MM.1S (cell line): ENCODE results near the gene RFTN1.

ENCODE experiments used
- DNase-seq: peaks from one replicate; pipeline ENCODE4 v3.0.0-alpha.2; 2015
- H2AFZ ChIP-seq: fragments of 300-600 bp; sonication (generic); 2 replicates; pipeline ENCODE4 v1.6.0; 2016; ENCODE audit warnings: antibody characterized with exemption, low read length
- H3F3A ChIP-seq: fragments of 300-600 bp; sonication (generic); 2 replicates; pipeline ENCODE4 v1.6.1; 2016; ENCODE audit warnings: mild to moderate bottlenecking, antibody characterized with exemption, low read length, moderate library complexity, mixed read lengths; ENCODE audit not compliant: insufficient read depth
- H3K27ac ChIP-seq: fragments of 300-600 bp; sonication (generic); 2 replicates; pipeline ENCODE4 v1.5.1; 2016; ENCODE audit warnings: mild to moderate bottlenecking, low read length
- H3K27me3 ChIP-seq: fragments of 300-600 bp; sonication (generic); replicated peaks from 2 replicates; pipeline ENCODE4 v1.6.0; 2016; ENCODE audit warnings: low read length; ENCODE audit not compliant: insufficient read depth
- H3K36me3 ChIP-seq: fragments of 300-600 bp; sonication (generic); replicated peaks from 2 replicates; pipeline ENCODE4 v1.6.1; 2016; ENCODE audit warnings: mild to moderate bottlenecking, low read length, mixed read lengths; ENCODE audit not compliant: insufficient read depth
- H3K4me1 ChIP-seq: fragments of 300-600 bp; sonication (generic); 2 replicates; pipeline ENCODE4 v1.6.1; 2016; ENCODE audit warnings: low read length, mixed read lengths
- H3K4me2 ChIP-seq: fragments of 300-600 bp; sonication (generic); 2 replicates; pipeline ENCODE4 v1.6.0; 2016; ENCODE audit warnings: low read depth, low read length
- H3K4me3 ChIP-seq: fragments of 300-600 bp; sonication (generic); 2 replicates; pipeline ENCODE4 v1.5.1; 2016; ENCODE audit warnings: low read length, mixed read lengths
- H3K79me2 ChIP-seq: fragments of 300-600 bp; sonication (generic); 2 replicates; pipeline ENCODE4 v1.6.1; 2016; ENCODE audit warnings: mixed run types, low read length, mixed read lengths
- H3K9ac ChIP-seq: fragments of 300-600 bp; sonication (generic); 2 replicates; pipeline ENCODE4 v1.6.1; 2016; ENCODE audit warnings: low read length, mixed read lengths
- H3K9me2 ChIP-seq: fragments of 300-600 bp; sonication (generic); replicated peaks from 2 replicates; pipeline ENCODE4 v1.6.1; 2016; ENCODE audit warnings: mild to moderate bottlenecking, low read length, mixed read lengths; ENCODE audit not compliant: insufficient read depth
- H3K9me3 ChIP-seq: fragments of 300-600 bp; sonication (generic); replicated peaks from 2 replicates; pipeline ENCODE4 v1.6.1; 2016; ENCODE audit warnings: mild to moderate bottlenecking, low read length, mixed read lengths; ENCODE audit not compliant: insufficient read depth
- H4K20me1 ChIP-seq: fragments of 300-600 bp; sonication (generic); 2 replicates; pipeline ENCODE4 v1.6.1; 2016; ENCODE audit warnings: mild to moderate bottlenecking, low read length, moderate library complexity, mixed read lengths; ENCODE audit not compliant: insufficient read depth
- EZH2 ChIP-seq: fragments of 300-600 bp; sonication (generic); optimal IDR thresholded peaks from 2 replicates; pipeline ENCODE3; 2017; ENCODE audit warnings: low read depth, mild to moderate bottlenecking, antibody characterized with exemption, low read length, mixed read lengths
- EZH2phosphoT487 ChIP-seq: fragments of 300-600 bp; sonication (generic); IDR thresholded peaks from 2 replicates; pipeline ENCODE4 v1.6.1; 2018; ENCODE audit warnings: antibody characterized with exemption, low read length
- TF ChIP-seq, protein P1 (sequence below): fragments of 300-600 bp; sonication (generic); IDR thresholded peaks from 2 replicates; pipeline ENCODE4 v1.5.1; 2016; ENCODE audit warnings: antibody characterized with exemption, low read length, mixed read lengths

Gene RFTN1

DNA sequence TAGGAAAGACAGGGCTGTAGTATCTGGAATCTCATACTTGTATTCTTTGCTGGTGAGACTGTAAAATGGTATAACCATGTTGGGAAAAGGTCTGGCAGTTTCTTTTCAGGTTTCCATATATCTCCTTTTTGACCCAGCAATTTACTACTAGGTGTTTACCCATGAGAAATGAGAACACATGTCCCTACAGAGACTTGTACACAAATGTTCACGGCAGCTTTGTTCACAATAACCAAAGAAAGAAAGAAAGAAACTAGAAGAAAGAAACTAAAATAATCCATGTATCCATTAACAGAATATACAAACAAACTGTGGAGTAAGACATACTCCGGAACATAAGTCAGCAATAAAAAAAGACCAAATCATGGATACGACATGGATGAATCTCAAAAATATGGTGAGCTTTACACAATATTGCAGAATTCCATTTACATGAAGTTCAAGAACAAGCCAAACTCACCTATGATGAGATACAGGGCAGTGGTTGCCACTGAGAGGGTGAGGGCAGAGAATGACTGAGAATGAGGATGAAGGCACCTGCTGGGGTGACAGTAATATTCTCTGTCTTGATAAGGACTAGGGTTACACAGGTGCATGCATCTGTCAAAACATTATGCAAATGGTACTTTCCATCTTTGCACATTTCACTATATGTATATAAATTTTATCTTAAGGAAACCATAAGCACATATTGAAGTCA, 2.7 kb downstream of the RFTN1 start:
- H3K27ac ChIP-seq = no peak overlapping the region
- no peaks in the 10 kb centered on the region for H3F3A ChIP-seq
- no peak overlapping the region for H3K4me3 ChIP-seq
- H2AFZ ChIP-seq = no peak overlapping the region
- TF ChIP-seq, protein P1, sequence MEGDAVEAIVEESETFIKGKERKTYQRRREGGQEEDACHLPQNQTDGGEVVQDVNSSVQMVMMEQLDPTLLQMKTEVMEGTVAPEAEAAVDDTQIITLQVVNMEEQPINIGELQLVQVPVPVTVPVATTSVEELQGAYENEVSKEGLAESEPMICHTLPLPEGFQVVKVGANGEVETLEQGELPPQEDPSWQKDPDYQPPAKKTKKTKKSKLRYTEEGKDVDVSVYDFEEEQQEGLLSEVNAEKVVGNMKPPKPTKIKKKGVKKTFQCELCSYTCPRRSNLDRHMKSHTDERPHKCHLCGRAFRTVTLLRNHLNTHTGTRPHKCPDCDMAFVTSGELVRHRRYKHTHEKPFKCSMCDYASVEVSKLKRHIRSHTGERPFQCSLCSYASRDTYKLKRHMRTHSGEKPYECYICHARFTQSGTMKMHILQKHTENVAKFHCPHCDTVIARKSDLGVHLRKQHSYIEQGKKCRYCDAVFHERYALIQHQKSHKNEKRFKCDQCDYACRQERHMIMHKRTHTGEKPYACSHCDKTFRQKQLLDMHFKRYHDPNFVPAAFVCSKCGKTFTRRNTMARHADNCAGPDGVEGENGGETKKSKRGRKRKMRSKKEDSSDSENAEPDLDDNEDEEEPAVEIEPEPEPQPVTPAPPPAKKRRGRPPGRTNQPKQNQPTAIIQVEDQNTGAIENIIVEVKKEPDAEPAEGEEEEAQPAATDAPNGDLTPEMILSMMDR = no peak
- TF ChIP-seq EZH2phosphoT487 (no peak), EZH2 (no peak)
- H3K79me2 ChIP-seq = no peaks in the 10 kb centered on the region
- H3K4me2 ChIP-seq = no peak overlapping the region
- H3K9me3 ChIP-seq = no peaks in the 10 kb centered on the region
- H3K27me3 ChIP-seq = peaks cover 5% of the 10 kb centered on the region; the same call in 1 of the 2 replicates
- H3K9me2 ChIP-seq = no peaks in the 10 kb centered on the region
- H3K36me3 ChIP-seq = no peaks in the 10 kb centered on the region
- no peak overlapping the region for H3K9ac ChIP-seq
- H3K4me1 ChIP-seq = no peaks in the 10 kb centered on the region
- no peaks in the 10 kb centered on the region for H4K20me1 ChIP-seq
- DNase-seq = no peak

DNA sequence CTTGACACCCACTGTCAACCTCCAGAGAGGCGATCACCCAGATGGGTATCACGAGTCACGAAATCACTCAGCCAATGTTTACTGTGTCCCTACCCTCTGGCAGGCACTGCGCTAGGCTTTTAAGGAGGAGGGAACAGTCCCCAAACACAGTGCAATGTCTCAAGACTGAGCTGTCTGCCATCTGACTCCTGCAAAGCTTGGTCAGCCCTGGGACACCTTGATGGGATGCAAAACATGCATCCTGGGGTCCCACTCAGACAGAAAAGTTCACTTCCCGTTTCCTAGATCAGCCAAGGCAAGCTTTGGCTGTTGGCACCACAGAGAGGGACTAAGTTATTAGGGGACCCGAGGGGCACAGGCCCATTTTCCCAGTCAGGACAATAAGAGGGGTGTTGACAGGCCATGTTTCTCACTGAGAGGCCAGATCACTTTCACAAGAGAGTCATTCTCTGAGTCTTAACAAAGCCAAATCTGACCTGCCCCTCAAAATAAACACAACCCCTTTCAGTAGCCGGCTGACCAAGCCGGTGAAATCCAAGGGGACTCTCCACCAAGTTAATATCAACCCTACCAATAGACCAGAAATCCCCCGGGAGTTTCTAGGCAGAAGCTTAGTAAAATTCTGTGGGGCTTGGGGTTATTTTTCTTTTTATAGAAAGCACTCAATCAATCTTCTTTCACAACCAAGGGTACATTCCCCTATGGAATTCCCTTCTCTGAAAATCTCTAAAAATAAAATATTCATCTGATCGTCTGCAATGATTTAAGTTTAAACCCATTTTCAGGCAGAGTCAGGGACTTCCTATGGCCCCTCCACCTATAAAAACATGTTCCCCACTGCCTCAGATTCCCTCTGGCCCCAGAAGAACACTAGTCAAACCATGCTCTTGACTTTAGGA, 3.5 kb downstream of the RFTN1 start:
- Histone ChIP-seq H3K79me2 (no peaks in the 10 kb centered on the region), H3K36me3 (no peaks in the 10 kb centered on the region), H3K4me2 (no peak overlapping the region), H4K20me1 (no peaks in the 10 kb centered on the region), H3K27ac (no peak overlapping the region), H3K27me3 (peaks cover 5% of the 10 kb centered on the region; the same call in 1 of the 2 replicates), H3K9ac (no peak overlapping the region), H2AFZ (no peak overlapping the region), H3K9me3 (no peaks in the 10 kb centered on the region), H3K4me3 (no peak overlapping the region), H3F3A (no peaks in the 10 kb centered on the region), H3K4me1 (no peaks in the 10 kb centered on the region), H3K9me2 (no peaks in the 10 kb centered on the region)
- TF ChIP-seq, protein P1 = no peak
- TF ChIP-seq EZH2 (no peak), EZH2phosphoT487 (no peak)
- DNase-seq = no peak

DNA sequence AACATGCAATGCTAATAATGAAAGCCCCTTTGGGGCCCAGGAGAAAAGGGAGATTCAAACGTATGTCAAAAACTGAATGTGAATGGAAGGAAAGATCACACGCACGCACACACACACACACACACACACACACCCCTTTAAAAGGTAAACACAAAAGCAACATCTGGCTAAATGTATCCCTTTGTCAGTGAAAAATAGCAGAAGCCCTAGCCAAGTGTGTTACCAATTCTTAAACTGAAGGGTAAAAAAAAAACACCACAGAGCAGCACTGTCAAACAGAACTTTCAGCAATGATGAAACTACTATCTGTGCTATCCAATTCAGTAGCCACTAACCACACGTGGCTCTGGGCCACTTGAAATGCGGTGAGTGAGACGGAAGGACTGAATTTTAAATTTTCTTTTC, 4.9 kb downstream of the RFTN1 start:
- DNase-seq = no peak
- H3K9ac ChIP-seq = no peak overlapping the region
- H2AFZ ChIP-seq = no peak overlapping the region
- no peaks in the 10 kb centered on the region for H3K79me2 ChIP-seq
- H3F3A ChIP-seq = no peaks in the 10 kb centered on the region
- no peaks in the 10 kb centered on the region for H3K9me2 ChIP-seq
- H3K27ac ChIP-seq = no peak overlapping the region
- TF ChIP-seq, protein P1 = no peak
- TF ChIP-seq EZH2 (no peak), EZH2phosphoT487 (no peak)
- H3K9me3 ChIP-seq = no peaks in the 10 kb centered on the region
- no peak overlapping the region for H3K4me2 ChIP-seq
- H4K20me1 ChIP-seq = no peaks in the 10 kb centered on the region
- no peaks in the 10 kb centered on the region for H3K36me3 ChIP-seq
- H3K4me1 ChIP-seq = 0 out of 2 replicates have a peak, but pooled peaks cover 4% of the 10 kb centered on the region
- peaks cover 5% of the 10 kb centered on the region; the same call in 1 of the 2 replicates for H3K27me3 ChIP-seq
- no peak overlapping the region for H3K4me3 ChIP-seq
